ENCODE data around the gene GPR137.

DNA sequence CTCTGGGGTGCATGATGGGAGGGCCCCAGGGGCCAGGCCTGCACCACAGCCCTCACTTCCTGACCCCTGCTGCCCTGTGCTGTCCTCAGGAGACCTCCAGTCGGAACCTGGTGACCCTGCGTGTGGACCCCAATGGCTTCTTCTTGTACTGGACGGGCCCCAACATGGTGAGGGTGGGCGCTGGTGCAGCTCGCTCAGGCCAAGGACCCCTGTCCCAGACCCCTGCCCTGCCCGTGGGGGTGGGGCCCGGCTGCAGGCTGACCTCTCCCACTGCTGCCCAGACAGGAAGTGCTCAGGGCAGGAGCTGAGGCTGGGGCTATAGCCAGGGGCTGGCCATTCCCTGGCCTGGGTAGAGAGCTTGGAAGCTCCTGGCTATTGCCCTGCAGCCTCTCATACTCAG, 31.3 kb upstream of the GPR137 start:
- TF ChIP-seq, protein P1, sequence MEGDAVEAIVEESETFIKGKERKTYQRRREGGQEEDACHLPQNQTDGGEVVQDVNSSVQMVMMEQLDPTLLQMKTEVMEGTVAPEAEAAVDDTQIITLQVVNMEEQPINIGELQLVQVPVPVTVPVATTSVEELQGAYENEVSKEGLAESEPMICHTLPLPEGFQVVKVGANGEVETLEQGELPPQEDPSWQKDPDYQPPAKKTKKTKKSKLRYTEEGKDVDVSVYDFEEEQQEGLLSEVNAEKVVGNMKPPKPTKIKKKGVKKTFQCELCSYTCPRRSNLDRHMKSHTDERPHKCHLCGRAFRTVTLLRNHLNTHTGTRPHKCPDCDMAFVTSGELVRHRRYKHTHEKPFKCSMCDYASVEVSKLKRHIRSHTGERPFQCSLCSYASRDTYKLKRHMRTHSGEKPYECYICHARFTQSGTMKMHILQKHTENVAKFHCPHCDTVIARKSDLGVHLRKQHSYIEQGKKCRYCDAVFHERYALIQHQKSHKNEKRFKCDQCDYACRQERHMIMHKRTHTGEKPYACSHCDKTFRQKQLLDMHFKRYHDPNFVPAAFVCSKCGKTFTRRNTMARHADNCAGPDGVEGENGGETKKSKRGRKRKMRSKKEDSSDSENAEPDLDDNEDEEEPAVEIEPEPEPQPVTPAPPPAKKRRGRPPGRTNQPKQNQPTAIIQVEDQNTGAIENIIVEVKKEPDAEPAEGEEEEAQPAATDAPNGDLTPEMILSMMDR (IDR thresholded peaks at IDR 0.05): no peak
- TF ChIP-seq POLR2AphosphoS5 (IDR thresholded peaks at IDR 0.05) (no peak), POLR2A (IDR thresholded peaks at IDR 0.05) (no peak), EP300 (IDR thresholded peaks at IDR 0.05) (no peak)

All from suprapubic skin (tissue), 4 donors.